ENCODE measurements around the gene SMAD2. TPM values are rescaled to one million over a fixed set of nuclear protein-coding genes. Genes with fewer than 3 reads are reported as not detected.

Gene SMAD2
- total RNA-seq, 5 donors from 2014 or later (not counting 1 experiment from before 2014, with no cell fraction given) = 110 to 129 (median 115) TPM

DNA sequence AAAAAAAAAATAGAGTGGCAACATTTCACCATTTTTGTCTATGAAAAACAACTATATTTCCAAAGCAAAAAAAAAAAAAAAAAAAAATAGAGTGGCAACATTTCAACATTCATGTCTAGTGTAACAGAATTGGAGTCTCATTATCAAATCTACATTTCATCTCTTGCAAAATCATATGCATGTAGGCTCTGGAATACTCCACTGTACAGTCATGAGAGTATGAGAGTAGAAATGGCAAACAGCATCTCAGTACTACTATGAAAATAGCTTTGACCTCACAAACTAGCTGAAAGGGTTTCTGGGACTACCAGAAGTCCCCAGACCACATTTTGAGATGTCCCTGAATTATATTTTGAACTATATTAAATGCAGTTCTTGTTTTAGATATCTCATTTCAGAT lies 82.8 kb downstream of the SMAD2 start:
- Histone ChIP-seq H3K4me1 (ENCODE audit: control insufficient read depth in 1 of 2, extremely low read depth in 1 of 2, insufficient read depth in 2 of 2, low read length in 2 of 2) (no peaks in the 10 kb centered on the region), H3K4me3 (ENCODE audit: control insufficient read depth in 1 of 2, extremely low read depth in 1 of 2, low read length in 1 of 2) (no peak overlapping the region), H3K36me3 (ENCODE audit: control insufficient read depth in 2 of 2, extremely low read depth in 1 of 2, insufficient read depth in 1 of 2, low read length in 1 of 2) (peaks cover 4 to 44% of the 10 kb centered on the region in 2 donors), H3K9me3 (no peaks in the 10 kb centered on the region), H3K27me3 (replicated peaks in 1 of 2; ENCODE audit: control insufficient read depth in 2 of 2, extremely low read depth in 1 of 2, insufficient read depth in 2 of 2, low read length in 1 of 2) (no peaks in the 10 kb centered on the region), H3K27ac (ENCODE audit: low read length) (no peak overlapping the region)
- no peaks in the 10 kb centered on the region for H3K27me3 Mint-ChIP-seq
- H3K4me1 Mint-ChIP-seq = no peaks in the 10 kb centered on the region
- no peak for ATAC-seq (replicated peaks in 1 of 4)
- no peak overlapping the region for H3K27ac Mint-ChIP-seq
- POLR2A ChIA-PET = interaction anchor here in 1 of 2 donors (0.8 kb wide), 1 partner anchor 108 kb away, joined by 12 read pairs; no protein-coding TSS in a partner anchor
- no peak overlapping the region for H3K4me3 Mint-ChIP-seq
- no peaks in the 10 kb centered on the region for H3K9me3 Mint-ChIP-seq
- CTCF ChIA-PET = interaction anchor here (0.7 kb wide), 2 partner anchors 161 to 626 kb away, joined by 3 to 13 read pairs; no protein-coding TSS in a partner anchor
- H3K36me3 Mint-ChIP-seq = peaks cover 47% of the 10 kb centered on the region
- no peak for DNase-seq

DNA sequence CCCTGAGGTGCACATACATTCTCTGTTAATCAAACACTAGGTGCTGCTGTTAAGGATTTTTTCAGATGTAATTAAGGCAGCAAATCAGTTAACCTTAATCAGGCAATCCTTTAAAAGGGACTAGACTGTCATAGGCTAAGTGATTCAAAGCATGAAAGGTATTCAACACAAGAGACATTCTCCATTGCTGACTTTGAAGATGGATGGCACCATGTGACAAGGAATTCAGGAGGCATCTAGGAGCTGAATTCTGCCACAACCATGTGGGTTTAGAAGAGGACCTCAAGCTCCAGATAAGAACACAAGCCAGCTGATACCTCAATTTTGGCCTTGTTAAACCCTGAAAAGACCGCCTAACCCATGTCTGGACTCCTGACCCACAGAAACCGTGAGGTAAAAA lies 84.0 kb downstream of the SMAD2 start:
- H3K27me3 ChIP-seq (replicated peaks in 1 of 2; ENCODE audit: control insufficient read depth in 2 of 2, extremely low read depth in 1 of 2, insufficient read depth in 2 of 2, low read length in 1 of 2) = no peaks in the 10 kb centered on the region
- POLR2A ChIA-PET = no interaction called here
- Mint-ChIP-seq H3K4me3 (no peak overlapping the region), H3K27me3 (no peaks in the 10 kb centered on the region), H3K36me3 (peaks cover 52% of the 10 kb centered on the region), H3K27ac (no peak overlapping the region), H3K9me3 (no peaks in the 10 kb centered on the region), H3K4me1 (no peaks in the 10 kb centered on the region)
- no peaks in the 10 kb centered on the region for H3K4me1 ChIP-seq (ENCODE audit: control insufficient read depth in 1 of 2, extremely low read depth in 1 of 2, insufficient read depth in 2 of 2, low read length in 2 of 2)
- no peak overlapping the region for H3K27ac ChIP-seq (ENCODE audit: low read length)
- H3K9me3 ChIP-seq = no peaks in the 10 kb centered on the region
- no CpG with 5 or more reads among the region's 2 CpGs for whole genome bisulfite sequencing (ENCODE audit: insufficient coverage)
- no peak for DNase-seq
- H3K4me3 ChIP-seq (ENCODE audit: control insufficient read depth in 1 of 2, extremely low read depth in 1 of 2, low read length in 1 of 2) = no peak overlapping the region
- CTCF ChIA-PET = no interaction called here
- peaks cover 4 to 53% of the 10 kb centered on the region in 2 donors for H3K36me3 ChIP-seq (ENCODE audit: control insufficient read depth in 2 of 2, extremely low read depth in 1 of 2, insufficient read depth in 1 of 2, low read length in 1 of 2)
- ATAC-seq (replicated peaks in 1 of 4) = no peak

DNA sequence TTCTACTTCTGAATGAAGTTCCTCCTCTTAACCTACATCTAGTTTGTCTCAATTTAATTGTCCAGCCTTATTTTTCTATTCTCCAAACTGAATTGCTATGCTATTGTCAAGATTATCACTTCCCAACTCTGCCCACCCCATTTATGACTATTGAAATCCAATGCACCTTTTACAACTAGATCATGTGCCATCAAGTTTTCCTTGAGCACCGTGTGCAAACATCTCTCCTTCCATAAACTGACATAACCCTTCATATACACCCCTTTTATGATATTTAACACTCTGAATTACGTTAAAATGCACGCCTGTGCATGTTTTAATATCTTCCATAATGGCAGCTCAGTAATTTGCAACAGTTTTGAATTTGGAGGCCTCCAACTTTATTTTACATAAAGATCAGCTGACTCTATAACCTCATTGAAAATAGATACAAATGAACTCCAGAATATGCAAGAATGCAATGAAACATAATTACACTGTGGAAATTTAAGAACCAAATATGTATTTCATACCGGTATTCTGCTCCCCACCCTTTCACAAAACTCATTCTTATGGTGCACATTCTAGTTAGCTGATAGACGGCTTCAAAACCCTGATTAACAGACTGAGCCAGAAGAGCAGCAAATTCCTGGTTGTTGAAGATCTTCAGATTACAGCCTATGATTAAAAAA lies 85.5 kb downstream of the SMAD2 start:
- H3K36me3 Mint-ChIP-seq = peaks cover 61% of the 10 kb centered on the region

DNA sequence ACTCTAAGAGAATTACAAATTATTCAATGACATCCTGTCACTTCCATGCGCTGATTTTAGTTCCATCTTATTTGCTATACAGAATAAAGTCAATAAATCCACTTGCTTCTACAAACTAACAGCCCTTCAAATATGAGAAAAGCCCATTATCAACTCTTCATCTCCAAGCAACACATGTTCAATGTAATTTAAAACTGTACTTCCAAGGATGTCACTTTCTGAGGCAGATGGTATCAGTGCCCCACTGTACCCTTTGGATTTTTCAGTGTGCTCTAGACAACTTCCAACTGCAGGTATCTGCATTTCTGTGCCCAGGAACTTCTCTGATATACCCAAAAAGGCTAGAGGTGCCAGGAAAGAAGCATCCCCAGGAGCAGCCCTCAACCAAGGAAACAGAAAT lies 87.6 kb downstream of the SMAD2 start:
- ChIA-PET POLR2A (no interaction called here), CTCF (no interaction called here)
- H3K9me3 Mint-ChIP-seq = no peaks in the 10 kb centered on the region
- H3K27ac Mint-ChIP-seq = no peak overlapping the region
- no peak overlapping the region for H3K4me3 Mint-ChIP-seq
- WGBS (ENCODE audit: insufficient coverage) = 100% methylated on average over 1 of the region's 1 CpG
- no peak for ATAC-seq (replicated peaks in 1 of 4)
- Histone ChIP-seq H3K9me3 (no peaks in the 10 kb centered on the region), H3K36me3 (ENCODE audit: control insufficient read depth in 2 of 2, extremely low read depth in 1 of 2, insufficient read depth in 1 of 2, low read length in 1 of 2) (peaks cover 8 to 75% of the 10 kb centered on the region in 2 donors), H3K4me1 (ENCODE audit: control insufficient read depth in 1 of 2, extremely low read depth in 1 of 2, insufficient read depth in 2 of 2, low read length in 2 of 2) (no peaks in the 10 kb centered on the region), H3K27ac (ENCODE audit: low read length) (no peak overlapping the region), H3K27me3 (replicated peaks in 1 of 2; ENCODE audit: control insufficient read depth in 2 of 2, extremely low read depth in 1 of 2, insufficient read depth in 2 of 2, low read length in 1 of 2) (no peaks in the 10 kb centered on the region), H3K4me3 (ENCODE audit: control insufficient read depth in 1 of 2, extremely low read depth in 1 of 2, low read length in 1 of 2) (no peak overlapping the region)
- no peaks in the 10 kb centered on the region for H3K4me1 Mint-ChIP-seq
- no peak for DNase-seq
- H3K36me3 Mint-ChIP-seq = peaks cover 63% of the 10 kb centered on the region
- no peaks in the 10 kb centered on the region for H3K27me3 Mint-ChIP-seq

More for the DNA sequence above, 85.5 kb downstream of the SMAD2 start:
- no peak overlapping the region for H3K4me3 ChIP-seq (ENCODE audit: control insufficient read depth in 1 of 2, extremely low read depth in 1 of 2, low read length in 1 of 2)
- no peaks in the 10 kb centered on the region for H3K27me3 ChIP-seq (replicated peaks in 1 of 2; ENCODE audit: control insufficient read depth in 2 of 2, extremely low read depth in 1 of 2, insufficient read depth in 2 of 2, low read length in 1 of 2)
- H3K27me3 Mint-ChIP-seq = no peaks in the 10 kb centered on the region
- H3K27ac ChIP-seq (ENCODE audit: low read length) = no peak overlapping the region
- no peaks in the 10 kb centered on the region for H3K4me1 ChIP-seq (ENCODE audit: control insufficient read depth in 1 of 2, extremely low read depth in 1 of 2, insufficient read depth in 2 of 2, low read length in 2 of 2)
- ChIA-PET CTCF (no interaction called here), POLR2A (no interaction called here)
- peaks cover 4 to 66% of the 10 kb centered on the region in 2 donors for H3K36me3 ChIP-seq (ENCODE audit: control insufficient read depth in 2 of 2, extremely low read depth in 1 of 2, insufficient read depth in 1 of 2, low read length in 1 of 2)
- H3K27ac Mint-ChIP-seq = peak overlapping the region in 1 of 2 donors; percentile 5
- DNase-seq (no peak), ATAC-seq (replicated peaks in 1 of 4) (no peak)
- H3K4me3 Mint-ChIP-seq = no peak overlapping the region
- no CpG with 5 or more reads among the region's 5 CpGs for WGBS (ENCODE audit: insufficient coverage)
- H3K9me3 Mint-ChIP-seq = no peaks in the 10 kb centered on the region
- H3K9me3 ChIP-seq = no peaks in the 10 kb centered on the region
- no peaks in the 10 kb centered on the region for H3K4me1 Mint-ChIP-seq

DNA sequence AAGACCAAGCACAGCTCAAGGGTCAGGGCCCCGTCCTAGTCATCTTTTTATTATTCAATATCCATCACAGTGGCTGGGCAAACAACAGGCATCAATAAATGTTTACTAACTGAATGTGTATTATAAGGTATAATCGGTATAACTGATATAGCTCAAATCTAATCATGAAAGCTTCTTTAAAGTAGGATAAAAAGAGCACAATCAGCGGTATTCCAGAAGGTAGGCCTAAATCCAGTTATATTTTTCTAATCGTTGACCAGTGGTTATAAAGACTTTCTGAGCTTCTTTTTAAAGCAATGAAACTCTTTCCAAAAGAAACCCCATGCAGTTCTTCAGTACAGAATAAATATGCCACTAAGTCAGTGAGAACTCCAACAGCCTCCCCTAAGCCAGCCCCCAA lies 92.1 kb downstream of the SMAD2 start:
- Histone ChIP-seq H3K36me3 (ENCODE audit: control insufficient read depth in 2 of 2, extremely low read depth in 1 of 2, insufficient read depth in 1 of 2, low read length in 1 of 2) (peaks cover 8 to 48% of the 10 kb centered on the region in 2 donors), H3K4me1 (ENCODE audit: control insufficient read depth in 1 of 2, extremely low read depth in 1 of 2, insufficient read depth in 2 of 2, low read length in 2 of 2) (peaks cover 0 to 2% of the 10 kb centered on the region in 2 experiments), H3K27ac (ENCODE audit: low read length) (no peak overlapping the region), H3K4me3 (ENCODE audit: control insufficient read depth in 1 of 2, extremely low read depth in 1 of 2, low read length in 1 of 2) (no peak overlapping the region), H3K9me3 (no peaks in the 10 kb centered on the region), H3K27me3 (replicated peaks in 1 of 2; ENCODE audit: control insufficient read depth in 2 of 2, extremely low read depth in 1 of 2, insufficient read depth in 2 of 2, low read length in 1 of 2) (no peaks in the 10 kb centered on the region)
- Mint-ChIP-seq H3K9me3 (no peaks in the 10 kb centered on the region), H3K36me3 (peaks cover 65% of the 10 kb centered on the region), H3K27ac (no peak overlapping the region), H3K4me3 (no peak overlapping the region), H3K4me1 (peaks cover 0 to 3% (median 0%) of the 10 kb centered on the region in 3 donors), H3K27me3 (no peaks in the 10 kb centered on the region)
- no peak for DNase-seq
- WGBS (ENCODE audit: insufficient coverage) = no CpG with 5 or more reads among the region's 4 CpGs
- POLR2A ChIA-PET = no interaction called here
- no peak for ATAC-seq (replicated peaks in 1 of 4)
- CTCF ChIA-PET = interaction anchor here in 1 of 2 donors (0.5 kb wide), 1 partner anchor 74 kb away, joined by 6 read pairs; no protein-coding TSS in a partner anchor

DNA sequence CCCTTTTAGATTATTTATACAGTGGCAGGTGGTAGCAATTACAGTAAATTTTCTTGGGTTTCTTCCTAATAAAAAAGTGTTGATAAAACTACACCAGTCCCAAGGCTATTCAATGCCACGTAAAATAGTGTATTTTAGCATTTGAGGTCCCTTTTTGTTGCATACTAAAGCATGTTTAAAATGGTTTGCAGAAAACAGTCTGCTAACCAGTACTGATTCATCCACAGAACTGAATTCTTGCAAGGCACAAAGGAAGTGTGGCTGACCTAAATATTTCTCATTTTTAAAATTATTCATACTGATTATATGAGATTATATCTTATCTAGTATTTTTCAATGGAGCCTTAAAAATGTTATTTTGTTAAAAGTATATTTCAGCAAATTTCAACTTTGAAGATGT lies 98.1 kb downstream of the SMAD2 start:
- Mint-ChIP-seq H3K4me1 (peaks cover 0 to 3% (median under 1%) of the 10 kb centered on the region in 3 donors), H3K27me3 (no peaks in the 10 kb centered on the region), H3K36me3 (peaks cover 43% of the 10 kb centered on the region), H3K9me3 (peaks cover 0 to 3% (median 0%) of the 10 kb centered on the region in 3 donors), H3K4me3 (no peak overlapping the region), H3K27ac (no peak overlapping the region)
- H3K9me3 ChIP-seq = no peaks in the 10 kb centered on the region
- DNase-seq (no peak), ATAC-seq (replicated peaks in 1 of 4) (no peak)
- peaks cover 0 to 2% of the 10 kb centered on the region in 2 donors for H3K36me3 ChIP-seq (ENCODE audit: control insufficient read depth in 2 of 2, extremely low read depth in 1 of 2, insufficient read depth in 1 of 2, low read length in 1 of 2)
- H3K4me3 ChIP-seq (ENCODE audit: control insufficient read depth in 1 of 2, extremely low read depth in 1 of 2, low read length in 1 of 2) = no peak overlapping the region
- ChIA-PET CTCF (no interaction called here), POLR2A (interaction anchor here in 1 of 2 donors (0.8 kb wide), 1 partner anchor 9 kb away, joined by 4 read pairs; no protein-coding TSS in a partner anchor)
- no peak overlapping the region for H3K27ac ChIP-seq (ENCODE audit: low read length)
- no peaks in the 10 kb centered on the region for H3K27me3 ChIP-seq (replicated peaks in 1 of 2; ENCODE audit: control insufficient read depth in 2 of 2, extremely low read depth in 1 of 2, insufficient read depth in 2 of 2, low read length in 1 of 2)
- peaks cover 0 to 2% of the 10 kb centered on the region in 2 experiments for H3K4me1 ChIP-seq (ENCODE audit: control insufficient read depth in 1 of 2, extremely low read depth in 1 of 2, insufficient read depth in 2 of 2, low read length in 2 of 2)
- no CpG with 5 or more reads among the region's 1 CpG for WGBS (ENCODE audit: insufficient coverage)
